Colon (tissue), 2 donors: ENCODE results near the gene DVL2.
"Not testable (repeated sequence)": the region's sequence is repeated elsewhere in the genome, so short reads cannot be mapped to it uniquely, and the experiment has no call there.

Source experiments
- FAIRE-seq: peaks from 2 replicates; lab custom pipeline; 2012; peaks lifted over from hg19 to GRCh38; lab: Jason Lieb, UNC
- donor health status: control.
- donor health status: control.

Gene DVL2

GRCh38 chr17:7256766-7257456 lies 22.6 kb upstream of the DVL2 start:
- FAIRE-seq, result no peak

- no peak for FAIRE-seq
Measured at GRCh38 chr17:7254511-7254910, 20.2 kb upstream of the DVL2 start.

- FAIRE-seq, result no peak
Measured at GRCh38 chr17:7253082-7253481, 18.8 kb upstream of the DVL2 start.

DNA sequence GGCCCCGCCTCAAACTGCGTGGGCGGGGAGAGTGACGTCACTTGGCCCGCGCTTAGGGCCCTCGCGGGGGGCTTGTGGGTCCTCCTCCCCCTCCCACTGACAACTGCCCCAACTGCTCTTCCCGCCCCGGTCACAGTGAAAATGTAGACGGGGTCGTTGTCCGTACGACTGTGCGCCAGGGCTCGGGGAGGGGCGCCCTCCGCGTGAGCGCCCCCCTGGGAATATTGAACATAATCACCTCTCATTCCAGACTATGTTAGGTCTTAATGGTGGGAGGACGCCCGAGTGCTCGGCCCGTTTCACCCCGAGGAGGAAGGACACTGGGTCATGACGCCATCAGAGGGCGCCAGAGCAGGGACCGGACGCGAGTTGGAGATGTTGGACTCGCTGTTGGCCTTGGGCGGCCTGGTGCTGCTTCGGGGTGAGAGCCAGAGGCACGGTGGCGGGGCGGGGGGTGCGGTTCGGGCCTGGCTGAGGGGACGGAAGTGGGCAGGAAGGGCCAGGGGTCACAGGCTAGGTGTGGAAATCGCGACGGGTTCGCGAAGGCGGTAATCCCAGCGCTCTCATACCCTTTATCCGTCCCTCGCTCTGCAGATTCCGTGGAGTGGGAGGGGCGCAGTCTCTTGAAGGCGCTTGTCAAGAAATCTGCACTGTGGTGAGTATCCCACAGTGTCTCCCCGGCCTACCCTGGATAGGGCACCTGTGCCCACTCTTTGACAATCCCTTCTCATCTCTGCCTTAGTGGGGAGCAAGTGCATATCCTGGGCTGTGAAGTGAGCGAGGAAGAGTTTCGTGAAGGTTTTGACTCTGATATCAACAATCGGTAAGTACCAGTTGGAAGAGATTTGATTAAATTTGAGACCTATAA lies 18.1 kb upstream of the DVL2 start, which contains the start of gene ELP5:
TSS of gene ELP5 (plus strand) at position 40 of the 868 bp plus-strand sequence. CDS start at position 376, 336 bp downstream.
- FAIRE-seq, result no peak

GRCh38 chr17:7251661-7252175 lies 17.4 kb upstream of the DVL2 start, which contains the start of gene CTDNEP1:
TSS of gene CTDNEP1 (minus strand) at chr17:7251734. CDS start at chr17:7251296, 438 bp downstream.
- FAIRE-seq, result no peak

GRCh38 chr17:7250695-7251627 lies 16.6 kb upstream of the DVL2 start:
- FAIRE-seq, result no peak

GRCh38 chr17:7249830-7250229 lies 15.5 kb upstream of the DVL2 start:
- FAIRE-seq, result no peak

- FAIRE-seq, result no peak
Measured at GRCh38 chr17:7249214-7249613, 14.9 kb upstream of the DVL2 start.

DNA sequence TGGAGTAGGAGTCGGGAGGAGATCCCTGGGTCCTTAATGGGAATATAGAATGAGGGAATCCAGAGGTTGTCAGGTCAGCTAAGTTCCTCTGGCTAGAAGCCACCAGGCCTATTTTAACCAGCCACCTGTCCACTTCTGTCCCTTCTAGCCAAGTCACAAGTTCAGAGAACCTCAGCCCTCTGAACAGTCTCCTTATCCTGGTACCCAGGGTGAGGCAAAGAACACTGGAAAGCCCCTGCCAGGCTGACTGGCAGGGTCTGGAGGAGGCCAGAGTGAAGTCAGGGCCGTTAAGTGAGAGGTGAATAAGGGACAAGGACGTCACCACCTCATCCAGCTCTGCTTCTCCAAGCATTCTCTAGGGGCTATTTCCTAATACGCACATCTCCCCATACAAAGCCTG lies 14.5 kb upstream of the DVL2 start:
- no peak for FAIRE-seq

GRCh38 chr17:7246779-7247178 lies 12.5 kb upstream of the DVL2 start:
- no peak for FAIRE-seq

DNA sequence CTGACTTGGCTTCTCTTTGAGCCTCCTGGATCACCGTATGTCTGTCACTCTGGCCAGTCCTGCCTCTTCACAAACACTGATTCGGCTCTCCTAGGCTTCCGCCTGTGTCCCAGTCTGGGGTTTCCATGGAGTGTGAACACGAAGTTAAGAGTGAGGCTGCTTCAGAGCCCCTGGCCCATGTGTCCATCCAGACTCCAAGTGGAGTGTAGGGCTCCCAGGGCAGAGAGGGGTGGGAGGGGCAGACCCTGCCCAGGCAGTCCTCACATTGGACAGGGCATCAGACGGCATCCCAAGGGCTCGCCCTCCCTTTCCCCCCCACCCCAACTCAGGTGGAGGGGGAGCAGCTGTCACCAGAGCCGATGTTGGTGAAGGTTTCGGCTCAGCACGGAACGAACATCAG lies 9.5 kb upstream of the DVL2 start:
- not testable (repeated sequence) for FAIRE-seq

GRCh38 chr17:7243453-7243729 lies 9.1 kb upstream of the DVL2 start:
- no peak for FAIRE-seq

DNA sequence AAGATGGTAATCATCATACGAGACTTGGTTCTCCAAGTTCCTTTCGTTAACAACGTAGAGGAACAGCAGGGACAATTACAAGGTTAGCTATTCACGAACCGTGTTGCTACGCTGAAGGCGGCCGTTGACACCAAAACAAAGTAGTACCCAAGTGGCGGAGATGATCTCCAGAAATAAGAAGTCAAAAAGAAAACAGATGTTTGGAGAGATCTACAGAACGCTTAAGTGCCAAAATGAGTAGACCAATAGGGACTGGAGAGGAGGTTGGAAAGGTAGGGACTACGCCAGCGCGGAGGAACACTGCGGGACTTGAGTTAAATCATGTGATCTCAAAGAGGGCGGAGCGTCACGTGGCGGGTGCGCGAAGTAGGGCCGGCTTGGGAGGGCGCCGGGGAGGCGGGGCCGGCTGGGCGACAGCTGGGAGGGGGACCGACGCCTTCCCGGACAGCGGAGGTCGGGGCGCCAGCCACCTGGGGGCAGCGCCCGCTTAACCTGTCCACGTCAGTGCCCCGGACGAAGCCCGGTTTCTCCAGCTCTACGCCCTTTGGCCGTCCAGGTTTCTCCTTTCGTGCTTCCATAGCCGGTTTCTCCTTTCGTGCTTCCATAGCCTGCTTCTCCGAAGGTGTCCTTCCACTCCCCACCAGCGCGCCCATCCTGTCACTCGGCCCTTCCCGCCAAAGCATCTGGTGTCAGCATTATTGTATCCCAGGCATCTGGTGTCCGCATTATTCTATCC lies 8.6 kb upstream of the DVL2 start:
- no peak for FAIRE-seq

DNA sequence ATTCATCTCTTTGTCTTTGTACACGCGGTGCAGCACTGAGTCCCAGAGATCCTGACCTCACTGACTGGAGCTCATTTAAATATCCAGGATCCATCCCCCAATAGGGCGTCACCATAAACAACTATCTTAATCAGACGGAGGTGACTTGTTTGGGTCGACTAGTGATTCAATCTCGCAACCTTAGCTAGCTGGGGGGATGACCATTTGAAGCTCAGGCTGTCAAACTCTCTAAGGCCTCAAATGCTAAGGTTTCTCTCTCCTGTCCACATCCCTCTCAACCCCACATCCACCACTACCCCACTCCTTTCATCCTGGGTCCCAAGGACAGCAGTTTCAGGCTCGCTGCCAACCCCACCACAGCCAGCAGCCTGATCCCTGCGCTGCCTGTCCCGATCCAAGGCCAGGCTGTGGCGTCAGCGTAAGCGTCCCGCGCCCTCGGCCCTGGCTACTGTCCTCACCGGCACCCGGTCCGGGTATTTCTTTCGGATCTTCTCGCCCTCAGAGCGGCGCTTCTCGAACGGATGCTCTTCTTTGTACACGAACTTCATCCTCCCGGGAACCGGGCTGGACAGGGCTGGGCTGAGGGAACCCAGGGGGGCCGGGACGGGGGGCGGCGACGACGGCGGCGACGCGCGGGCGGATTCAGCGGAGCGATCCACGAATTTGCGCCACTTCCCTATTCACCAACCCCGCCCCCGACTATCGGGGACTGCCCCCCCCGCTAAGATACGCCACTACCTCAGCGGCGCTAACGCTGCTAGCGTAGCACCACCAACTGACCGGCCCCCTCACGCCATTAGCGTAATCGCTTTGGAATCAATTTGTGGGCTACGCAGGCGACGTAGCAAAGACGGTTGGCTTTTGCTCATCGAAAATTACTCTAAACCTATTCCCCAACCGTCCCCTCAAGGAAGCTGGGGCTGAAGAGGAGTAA lies 7.7 kb upstream of the DVL2 start, which contains the start of gene GABARAP:
TSS of gene GABARAP (minus strand) at position 667 of the 934 bp plus-strand sequence. CDS start at position 548, 119 bp downstream.
- FAIRE-seq, result no peak

- no peak for FAIRE-seq
Measured at GRCh38 chr17:7241090-7241733, 6.9 kb upstream of the DVL2 start.

DNA sequence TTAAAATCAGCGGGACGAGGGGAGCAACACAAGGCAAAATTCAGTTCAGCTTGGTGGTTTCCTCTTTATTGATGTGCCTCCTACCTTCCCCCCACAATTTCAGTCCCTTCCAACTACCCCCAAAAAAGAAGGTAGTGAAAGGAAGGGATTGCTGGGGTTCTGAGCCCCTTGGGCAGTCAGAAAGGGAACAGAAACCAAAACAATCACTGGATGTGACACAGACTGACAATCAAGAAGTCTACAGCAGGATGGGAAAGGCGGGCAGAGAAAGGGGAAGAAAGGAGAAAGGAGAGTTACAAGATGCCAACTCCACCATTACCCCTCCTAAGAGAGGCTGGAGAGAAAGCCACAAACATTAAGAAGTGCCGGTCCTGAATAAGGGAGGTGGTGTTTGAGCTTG lies 6.1 kb upstream of the DVL2 start:
- no peak for FAIRE-seq

DNA sequence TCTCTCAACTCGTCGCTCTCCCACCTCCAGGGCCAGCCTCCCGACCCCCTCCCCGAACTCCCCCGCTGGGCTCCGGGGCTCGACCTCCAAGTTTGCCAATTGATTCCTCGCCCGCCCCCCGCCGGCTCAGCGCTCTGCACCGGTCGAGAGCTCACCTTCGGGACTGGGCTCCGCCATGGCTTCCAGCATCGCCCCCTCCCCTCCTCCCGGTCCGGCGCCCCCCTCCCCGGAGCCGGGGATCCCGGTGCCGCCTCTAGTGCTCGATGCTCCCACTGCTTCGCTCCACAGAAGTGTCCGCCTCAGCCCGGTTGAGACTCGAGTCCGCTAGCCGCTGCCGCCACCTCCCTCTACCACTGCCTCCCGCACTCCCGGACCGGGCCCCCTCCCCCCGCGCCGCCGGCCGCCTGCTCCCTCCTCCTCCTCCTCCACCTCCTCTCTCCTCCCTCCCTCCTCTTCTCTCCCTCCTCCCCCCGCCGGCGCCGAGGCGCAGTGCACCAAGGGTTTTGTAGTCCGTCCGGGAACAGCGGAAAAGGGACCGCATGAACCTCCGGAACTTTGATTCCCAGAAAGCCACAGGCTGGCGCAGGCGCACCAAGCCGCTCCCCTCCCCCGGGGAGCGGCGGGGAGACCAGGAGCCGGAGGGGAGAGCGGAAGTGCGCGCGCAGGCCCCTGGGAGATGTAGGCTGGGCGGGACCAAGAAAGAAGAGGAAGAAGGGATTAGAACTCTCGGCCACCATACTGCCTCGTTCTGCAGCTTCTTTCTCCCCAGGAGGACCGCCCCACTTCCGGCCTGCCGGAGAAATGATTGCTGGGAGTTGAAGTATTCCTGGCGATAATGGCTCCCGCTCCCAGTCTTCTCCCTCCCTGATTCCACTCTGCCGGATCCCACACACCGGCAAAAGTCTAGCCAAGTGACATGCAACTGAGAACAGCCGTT lies 5.0 kb upstream of the DVL2 start, which contains the start of gene PHF23:
TSS of gene PHF23 (minus strand) at position 367 of the 937 bp plus-strand sequence. CDS start at position 189, 178 bp downstream.
- peak; percentile 47 for FAIRE-seq

DNA sequence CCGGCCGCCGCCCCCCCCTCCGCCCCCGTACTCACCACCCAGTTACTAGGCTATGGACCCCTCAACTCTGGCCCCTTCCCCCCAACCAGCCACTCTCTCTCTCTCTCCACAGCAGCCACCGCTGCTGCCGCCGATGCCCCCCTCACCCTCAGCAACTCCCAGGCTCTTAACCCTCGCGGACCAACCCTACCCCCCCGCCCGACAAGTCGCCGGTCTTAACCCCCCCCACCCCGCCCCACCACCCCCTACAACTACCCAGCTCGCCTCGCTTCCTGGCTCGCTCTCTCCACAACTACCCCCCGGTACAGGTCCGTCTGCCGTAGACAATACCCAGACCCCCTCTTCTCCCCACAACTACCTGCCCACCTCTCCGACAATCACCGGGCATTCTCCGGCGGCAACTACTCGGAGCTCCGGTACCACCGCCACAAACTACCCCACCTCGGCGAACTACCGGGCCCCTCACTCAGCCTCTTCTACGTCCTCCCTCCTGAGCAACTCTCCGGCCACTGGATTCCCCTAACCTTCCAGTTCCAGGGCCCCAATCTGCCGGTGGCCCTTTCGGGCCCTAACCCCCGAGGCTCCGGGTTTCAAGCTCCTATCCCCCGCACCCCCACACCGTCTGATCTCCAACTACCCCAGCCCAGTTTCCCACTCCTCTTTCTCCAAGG lies 4.2 kb upstream of the DVL2 start:
- FAIRE-seq, result no peak
